ENCODE measurements around the gene DRD4.
"Not testable (repeated sequence)": the region's sequence is repeated elsewhere in the genome, so short reads cannot be mapped to it uniquely, and the experiment has no call there.

DRD4 gene

GRCh38 chr11:680476-680875 lies 43.4 kb downstream of the DRD4 start:
- DNase-seq (ENCODE audit: low spot score): no peak

DNA sequence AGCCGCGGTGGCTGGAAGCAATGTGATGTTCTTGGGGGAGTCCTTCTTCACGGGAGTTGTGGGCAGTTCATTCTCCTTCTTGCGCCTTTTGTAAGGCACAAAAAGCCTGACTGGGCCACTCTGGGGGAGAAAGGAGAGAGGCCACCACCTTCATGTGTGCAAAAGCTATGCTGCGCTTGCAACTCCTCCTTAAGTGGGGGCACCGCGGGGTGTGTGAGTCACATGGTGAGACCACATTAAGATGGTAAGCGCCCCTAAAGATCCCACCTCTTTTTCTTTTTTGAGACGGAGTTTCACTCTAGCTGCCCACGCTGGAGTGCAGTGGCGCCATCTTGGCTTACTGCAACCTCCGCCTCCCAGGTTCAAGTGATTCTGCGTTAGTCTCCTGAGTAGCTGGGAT lies 43.9 kb downstream of the DRD4 start:
- DNase-seq (ENCODE audit: low spot score): no peak

GRCh38 chr11:686451-687243 lies 49.6 kb downstream of the DRD4 start:
- no peak for DNase-seq (ENCODE audit: low spot score)

DNA sequence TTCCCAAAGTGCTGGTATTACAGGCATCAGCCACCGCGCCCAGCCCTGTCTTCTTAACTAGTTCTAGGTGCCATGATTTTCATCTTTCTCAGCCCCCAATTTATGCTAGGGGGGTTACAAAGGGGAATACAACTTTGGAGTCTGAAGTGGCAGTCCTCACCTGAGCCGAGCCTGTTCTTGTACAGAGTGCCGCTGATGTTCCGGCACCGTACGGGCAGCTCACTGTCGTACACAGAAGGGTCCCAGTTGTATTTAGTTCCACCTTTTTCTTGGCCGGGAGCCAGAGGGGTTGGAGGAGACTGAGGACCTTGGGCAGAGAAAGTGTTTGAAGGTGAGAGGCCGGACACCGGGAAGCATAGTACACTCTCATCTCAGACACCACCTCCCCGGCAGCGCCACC lies 50.7 kb downstream of the DRD4 start:
- DNase-seq (ENCODE audit: low spot score): no peak

DNA sequence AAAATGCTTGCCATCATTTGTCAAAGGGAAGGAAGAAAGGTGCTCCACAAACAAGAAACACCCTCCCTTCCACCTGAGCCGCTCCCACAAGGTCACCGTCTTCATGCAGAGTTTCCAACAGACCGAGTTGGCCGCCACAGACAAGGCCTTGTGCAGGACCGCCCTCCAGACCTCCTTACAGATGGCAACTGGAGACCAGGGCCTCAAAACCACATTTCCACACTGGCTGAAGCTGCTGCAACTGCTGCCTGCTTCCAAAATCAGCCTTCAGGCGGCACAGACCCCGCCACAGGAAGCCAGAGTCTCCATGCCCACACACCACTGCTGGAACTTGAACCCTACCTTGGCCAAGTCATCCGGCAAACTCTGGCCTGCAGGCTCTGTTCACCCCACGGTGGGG lies 51.6 kb downstream of the DRD4 start:
- DNase-seq (ENCODE audit: low spot score): no peak

- DNase-seq (ENCODE audit: low spot score): no peak
These were observed 52.6 kb downstream of the DRD4 start for GRCh38 chr11:689625-690024.

GRCh38 chr11:690244-690643 lies 53.2 kb downstream of the DRD4 start:
- DNase-seq (ENCODE audit: low spot score): not testable (repeated sequence)

Measured in iPS-NIHi11 (cell line).